Measurements from ENCODE around the gene KLHL11.

GRCh38 chr17:41907185-41907556 is 41.9 kb upstream of the KLHL11 start:
- TF ChIP-seq CTCF (conservative IDR thresholded peaks at IDR 0.05 in 1 of 2, IDR thresholded peaks at IDR 0.05 in 1 of 2; ENCODE audit: low read depth in 1 of 2, low read length in 2 of 2) (no peak), EZH2 (IDR thresholded peaks at IDR 0.05; ENCODE audit: low read length, missing control alignments) (no peak)
